Suprapubic skin (tissue), 4 donors: ENCODE measurements around the gene NFYA. TPM values are rescaled to one million over a fixed set of nuclear protein-coding genes. Genes with fewer than 3 reads are reported as not detected.

Source experiments
- DNase-seq, 2 donors: peaks; one replicate each; pipeline ENCODE4 v3.0.0-alpha.2; 2019; ENCODE audit warnings: low spot score in 2 of 2
- H3K27ac ChIP-seq: fragments of 200-600 bp; sonication (generic); one replicate; pipeline ENCODE4 v1.5.1; 2019
- H3K27me3 ChIP-seq: fragments of 200-600 bp; sonication (generic); one replicate; pipeline ENCODE4 v1.5.1; 2019
- H3K36me3 ChIP-seq: fragments of 200-600 bp; sonication (generic); one replicate; pipeline ENCODE4 v1.5.1; 2019
- H3K4me1 ChIP-seq: fragments of 200-600 bp; sonication (generic); one replicate; pipeline ENCODE4 v1.5.1; 2019
- H3K4me3 ChIP-seq: fragments of 200-600 bp; sonication (generic); one replicate; pipeline ENCODE4 v1.5.1; 2019; ENCODE audit warnings: mild to moderate bottlenecking
- H3K9me3 ChIP-seq: fragments of 200-600 bp; sonication (generic); one replicate; pipeline ENCODE4 v1.5.1; 2019
- CTCF ChIP-seq, 2 donors: fragments of 200-600 bp in 1 of 2; fragments of 450-650 bp in 1 of 2; sonication (generic) in 1 of 2; IDR thresholded peaks; one replicate each; pipeline ENCODE4 v1.5.1; 2016 to 2019; ENCODE audit warnings: antibody characterized with exemption in 2 of 2, mild to moderate bottlenecking in 1 of 2, moderate library complexity in 1 of 2
- EP300 ChIP-seq: sonication (generic); formaldehyde crosslinking; IDR thresholded peaks from one replicate; pipeline ENCODE4 v1.6.1; 2017; ENCODE audit warnings: antibody characterized with exemption
- POLR2A ChIP-seq, 2 donors: fragments of 450-650 bp; IDR thresholded peaks; one replicate each; pipeline ENCODE4 v1.6.1; 2017; ENCODE audit warnings: antibody characterized with exemption in 2 of 2, mild to moderate bottlenecking in 2 of 2, moderate library complexity in 2 of 2
- POLR2AphosphoS5 ChIP-seq, 3 donors: sonication (generic); formaldehyde crosslinking; IDR thresholded peaks; one replicate each; pipeline ENCODE4 v1.6.1; 2017; ENCODE audit warnings: antibody characterized with exemption in 3 of 3
- WGBS: methylation state at CpG from one replicate; pipeline ENCODE4 v1.1.5; 2018; 5-methylcytosine and 5-hydroxymethylcytosine counted together
- total RNA-seq, 4 donors: library from RNA; depleted of rRNA; stranded (reverse); fragments of >200 nt; gene quantifications; one replicate each; pipeline ENCODE4 v1.1.0, GENCODE V29; 2016

NFYA gene
- total RNA-seq, 4 donors from 2014 or later = 19.7 to 33.0 (median 24.2) TPM

- H3K9me3 ChIP-seq = no peaks in the 10 kb centered on the region
- no peaks in the 10 kb centered on the region for H3K27me3 ChIP-seq
- no peak for DNase-seq
- peaks cover 14% of the 10 kb centered on the region for H3K36me3 ChIP-seq
- 50% methylated on average over 1 of the region's 1 CpG for WGBS
- H3K27ac ChIP-seq = no peak overlapping the region
- peaks cover 5% of the 10 kb centered on the region for H3K4me1 ChIP-seq
- TF ChIP-seq POLR2A (IDR thresholded peaks at IDR 0.05) (no peak), EP300 (no peak), CTCF (IDR thresholded peaks at IDR 0.05) (no peak), POLR2AphosphoS5 (IDR thresholded peaks at IDR 0.05) (no peak)
- no peak overlapping the region for H3K4me3 ChIP-seq
These were observed 13.2 kb upstream of the NFYA start for GRCh38 chr6:41059556-41059955.

- TF ChIP-seq POLR2AphosphoS5 (IDR thresholded peaks at IDR 0.05) = no peak
- TF ChIP-seq CTCF (IDR thresholded peaks at IDR 0.05) = no peak
- peaks cover 5% of the 10 kb centered on the region for H3K4me1 ChIP-seq
- WGBS = 81% methylated on average over 13 of the region's 13 CpGs
- H3K4me3 ChIP-seq = no peak overlapping the region
- H3K27ac ChIP-seq = no peak overlapping the region
- DNase-seq = no peak
- H3K36me3 ChIP-seq = peaks cover 25% of the 10 kb centered on the region
- no peaks in the 10 kb centered on the region for H3K9me3 ChIP-seq
- H3K27me3 ChIP-seq = no peaks in the 10 kb centered on the region
These were observed 11.5 kb upstream of the NFYA start for GRCh38 chr6:41061196-41061726.

GRCh38 chr6:41062056-41062455 is 10.7 kb upstream of the NFYA start:
- Histone ChIP-seq H3K27me3 (no peaks in the 10 kb centered on the region), H3K27ac (no peak overlapping the region), H3K4me3 (no peak overlapping the region), H3K4me1 (peaks cover 5% of the 10 kb centered on the region), H3K36me3 (peaks cover 25% of the 10 kb centered on the region), H3K9me3 (no peaks in the 10 kb centered on the region)
- no peak for TF ChIP-seq EP300
- no peak for TF ChIP-seq POLR2AphosphoS5 (IDR thresholded peaks at IDR 0.05)
- TF ChIP-seq POLR2A (IDR thresholded peaks at IDR 0.05) = no peak
- no peak for TF ChIP-seq CTCF (IDR thresholded peaks at IDR 0.05)
- 88% methylated on average over 1 of the region's 1 CpG for WGBS
- no peak for DNase-seq

- Histone ChIP-seq H3K4me3 (no peak overlapping the region), H3K27ac (no peak overlapping the region), H3K36me3 (peaks cover 43% of the 10 kb centered on the region), H3K4me1 (peaks cover 5% of the 10 kb centered on the region), H3K27me3 (no peaks in the 10 kb centered on the region), H3K9me3 (no peaks in the 10 kb centered on the region)
- no peak for DNase-seq
- TF ChIP-seq POLR2A (IDR thresholded peaks at IDR 0.05) (no peak), CTCF (IDR thresholded peaks at IDR 0.05) (no peak), POLR2AphosphoS5 (IDR thresholded peaks at IDR 0.05) (no peak), EP300 (no peak)
- 84% methylated on average over 2 of the region's 2 CpGs for WGBS
These were observed 8.9 kb upstream of the NFYA start for GRCh38 chr6:41063884-41064285.

GRCh38 chr6:41064841-41065240 is 7.9 kb upstream of the NFYA start:
- Histone ChIP-seq H3K27me3 (no peaks in the 10 kb centered on the region), H3K9me3 (no peaks in the 10 kb centered on the region), H3K36me3 (peaks cover 50% of the 10 kb centered on the region), H3K4me3 (no peak overlapping the region), H3K4me1 (peaks cover 5% of the 10 kb centered on the region), H3K27ac (no peak overlapping the region)
- 84% methylated on average over 5 of the region's 5 CpGs for whole genome bisulfite sequencing
- DNase-seq = no peak
- TF ChIP-seq EP300 = no peak

GRCh38 chr6:41065550-41066026 is 7.2 kb upstream of the NFYA start:
- TF ChIP-seq POLR2A (IDR thresholded peaks at IDR 0.05) = no peak
- no peak for TF ChIP-seq CTCF (IDR thresholded peaks at IDR 0.05)
- TF ChIP-seq POLR2AphosphoS5 (IDR thresholded peaks at IDR 0.05) = no peak
- TF ChIP-seq EP300 = no peak
- 92% methylated on average over 2 of the region's 2 CpGs for WGBS
- Histone ChIP-seq H3K27me3 (no peaks in the 10 kb centered on the region), H3K4me1 (peaks cover 3% of the 10 kb centered on the region), H3K27ac (no peak overlapping the region), H3K9me3 (no peaks in the 10 kb centered on the region), H3K4me3 (no peak overlapping the region), H3K36me3 (peaks cover 50% of the 10 kb centered on the region)
- no peak for DNase-seq
